WI38 (cell line): ENCODE results near the gene ZC3H6.

Source experiments
- H3K4me3 ChIP-seq: 2 replicates; pipeline ENCODE4 v1.5.1; 2011; ENCODE audit warnings: low read depth, mild to moderate bottlenecking, control low read depth, low read length
- CTCF ChIP-seq: IDR thresholded peaks from 2 replicates; pipeline ENCODE4 v1.5.1; 2012; ENCODE audit warnings: low read depth, mild to moderate bottlenecking, control low read depth, low read length

Gene ZC3H6

GRCh38 chr2:112296407-112296806, 21.0 kb downstream of the ZC3H6 start:
- TF ChIP-seq CTCF, result no peak

GRCh38 chr2:112301171-112301584, 25.8 kb downstream of the ZC3H6 start:
- H3K4me3 ChIP-seq, result no peak overlapping the region
- no peak for TF ChIP-seq CTCF

More at GRCh38 chr2:112296407-112296806, 21.0 kb downstream of the ZC3H6 start:
- H3K4me3 ChIP-seq, result no peak overlapping the region

DNA sequence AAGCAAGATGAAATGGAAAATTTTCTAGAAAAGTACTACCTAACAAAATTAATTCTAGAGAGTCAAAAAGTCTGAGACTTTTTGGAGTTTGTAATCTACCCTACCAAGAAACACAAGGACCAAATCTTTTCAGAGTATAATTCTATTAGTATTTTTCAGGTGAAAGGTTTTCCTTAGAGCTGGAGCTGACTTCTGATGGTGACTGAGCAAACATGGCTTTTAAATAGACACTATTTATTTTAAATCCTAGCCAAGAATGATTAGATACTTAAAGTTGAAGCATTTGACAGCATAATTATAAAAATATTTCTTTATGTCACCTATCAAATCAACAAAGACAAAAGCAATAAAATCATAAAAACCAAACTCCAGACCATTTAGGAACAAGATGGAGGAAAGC, 26.6 kb downstream of the ZC3H6 start:
- H3K4me3 ChIP-seq, result no peak overlapping the region
- TF ChIP-seq CTCF, result no peak

- no peak overlapping the region for H3K4me3 ChIP-seq
- no peak for TF ChIP-seq CTCF
These were observed 29.0 kb downstream of the ZC3H6 start for GRCh38 chr2:112304298-112304941.

GRCh38 chr2:112305132-112305531, 29.7 kb downstream of the ZC3H6 start:
- H3K4me3 ChIP-seq, result no peak overlapping the region
- no peak for TF ChIP-seq CTCF

- H3K4me3 ChIP-seq, result no peak overlapping the region
- TF ChIP-seq CTCF, result no peak
These were observed 35.5 kb downstream of the ZC3H6 start for GRCh38 chr2:112310906-112311305.

DNA sequence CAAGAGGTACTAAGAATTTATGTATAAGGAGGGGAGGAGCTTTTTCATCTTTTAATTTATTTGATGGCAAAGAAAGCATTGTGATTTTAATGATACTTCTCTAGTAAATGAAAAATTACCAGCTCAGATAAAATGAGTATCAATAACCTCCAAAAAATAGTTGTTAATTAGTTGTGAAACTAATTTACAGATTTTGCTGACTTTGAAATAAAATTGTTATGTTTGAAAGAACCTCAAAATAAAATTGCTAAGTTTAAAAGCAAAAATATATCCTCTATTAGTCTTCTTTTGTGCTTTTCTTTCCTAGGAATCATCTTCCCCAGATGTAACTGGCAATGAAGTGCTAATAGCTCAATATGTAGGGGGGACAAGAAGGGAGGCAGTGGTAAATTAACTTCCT, 36.5 kb downstream of the ZC3H6 start:
- H3K4me3 ChIP-seq, result no peak overlapping the region
- no peak for TF ChIP-seq CTCF
